ENCODE results near the gene SLC6A18.

DNA sequence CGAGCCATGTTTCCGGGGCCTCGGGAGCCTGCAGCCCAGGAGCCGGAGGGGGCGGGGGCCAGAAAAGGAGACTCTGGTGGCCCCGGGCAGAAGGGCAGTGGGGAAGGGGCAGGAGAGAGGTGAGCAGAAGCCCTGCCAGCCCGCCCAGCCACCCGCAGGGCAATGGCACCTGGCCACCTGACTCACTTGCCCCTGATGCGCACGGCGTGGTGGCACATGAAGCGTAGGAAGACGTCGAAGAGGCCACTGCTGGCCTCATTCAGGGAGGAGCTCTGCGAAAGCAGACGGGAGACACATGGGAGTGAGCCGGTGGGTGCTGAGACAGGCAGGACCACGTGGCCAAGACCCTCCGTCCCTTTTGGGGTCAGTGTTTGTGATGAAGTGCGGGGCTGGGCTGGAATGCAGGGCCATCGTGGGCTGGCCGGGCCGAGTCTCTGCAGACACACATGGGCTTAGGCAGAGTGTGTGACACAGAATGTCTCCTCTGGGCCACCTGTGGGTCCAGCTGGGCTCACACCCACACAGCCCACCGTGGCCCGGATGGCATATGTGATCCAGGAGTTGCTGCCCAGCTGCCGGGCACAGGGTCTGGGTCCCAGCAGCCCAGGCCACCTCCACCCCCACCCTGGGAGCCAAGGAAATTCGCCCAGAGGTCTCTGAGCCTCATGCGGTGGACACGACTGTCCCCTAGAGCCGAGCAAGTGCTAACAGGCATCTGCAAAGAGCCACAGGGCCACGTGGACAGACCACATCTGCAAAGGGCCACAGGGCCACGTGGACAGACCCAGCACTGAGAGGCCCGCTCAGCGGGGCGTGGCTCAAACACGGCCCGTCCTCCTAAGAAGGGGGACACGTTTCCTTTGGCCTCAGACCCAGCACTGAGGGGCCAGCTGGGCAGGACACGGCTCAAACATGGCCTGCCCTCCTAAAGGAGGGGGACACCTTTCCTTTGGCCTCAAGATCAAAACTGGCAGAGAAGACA lies 46.0 kb downstream of the SLC6A18 start:
- TF ChIP-seq, protein P1, sequence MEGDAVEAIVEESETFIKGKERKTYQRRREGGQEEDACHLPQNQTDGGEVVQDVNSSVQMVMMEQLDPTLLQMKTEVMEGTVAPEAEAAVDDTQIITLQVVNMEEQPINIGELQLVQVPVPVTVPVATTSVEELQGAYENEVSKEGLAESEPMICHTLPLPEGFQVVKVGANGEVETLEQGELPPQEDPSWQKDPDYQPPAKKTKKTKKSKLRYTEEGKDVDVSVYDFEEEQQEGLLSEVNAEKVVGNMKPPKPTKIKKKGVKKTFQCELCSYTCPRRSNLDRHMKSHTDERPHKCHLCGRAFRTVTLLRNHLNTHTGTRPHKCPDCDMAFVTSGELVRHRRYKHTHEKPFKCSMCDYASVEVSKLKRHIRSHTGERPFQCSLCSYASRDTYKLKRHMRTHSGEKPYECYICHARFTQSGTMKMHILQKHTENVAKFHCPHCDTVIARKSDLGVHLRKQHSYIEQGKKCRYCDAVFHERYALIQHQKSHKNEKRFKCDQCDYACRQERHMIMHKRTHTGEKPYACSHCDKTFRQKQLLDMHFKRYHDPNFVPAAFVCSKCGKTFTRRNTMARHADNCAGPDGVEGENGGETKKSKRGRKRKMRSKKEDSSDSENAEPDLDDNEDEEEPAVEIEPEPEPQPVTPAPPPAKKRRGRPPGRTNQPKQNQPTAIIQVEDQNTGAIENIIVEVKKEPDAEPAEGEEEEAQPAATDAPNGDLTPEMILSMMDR (IDR thresholded peaks at IDR 0.05): no peak
- TF ChIP-seq POLR2A (IDR thresholded peaks at IDR 0.05): no peak
